CD4-positive, alpha-beta T cell treated with Interleukin-12 subunit alpha and Interleukin-12 subunit beta, for 1 hour (primary cell): ENCODE results near the gene KBTBD13.
"Not testable (repeated sequence)": the region's sequence is repeated elsewhere in the genome, so short reads cannot be mapped to it uniquely, and the experiment has no call there.

ENCODE experiments used
- DNase-seq: peaks from one replicate; pipeline ENCODE4 v3.0.0-alpha.2; 2020

Gene KBTBD13

DNA sequence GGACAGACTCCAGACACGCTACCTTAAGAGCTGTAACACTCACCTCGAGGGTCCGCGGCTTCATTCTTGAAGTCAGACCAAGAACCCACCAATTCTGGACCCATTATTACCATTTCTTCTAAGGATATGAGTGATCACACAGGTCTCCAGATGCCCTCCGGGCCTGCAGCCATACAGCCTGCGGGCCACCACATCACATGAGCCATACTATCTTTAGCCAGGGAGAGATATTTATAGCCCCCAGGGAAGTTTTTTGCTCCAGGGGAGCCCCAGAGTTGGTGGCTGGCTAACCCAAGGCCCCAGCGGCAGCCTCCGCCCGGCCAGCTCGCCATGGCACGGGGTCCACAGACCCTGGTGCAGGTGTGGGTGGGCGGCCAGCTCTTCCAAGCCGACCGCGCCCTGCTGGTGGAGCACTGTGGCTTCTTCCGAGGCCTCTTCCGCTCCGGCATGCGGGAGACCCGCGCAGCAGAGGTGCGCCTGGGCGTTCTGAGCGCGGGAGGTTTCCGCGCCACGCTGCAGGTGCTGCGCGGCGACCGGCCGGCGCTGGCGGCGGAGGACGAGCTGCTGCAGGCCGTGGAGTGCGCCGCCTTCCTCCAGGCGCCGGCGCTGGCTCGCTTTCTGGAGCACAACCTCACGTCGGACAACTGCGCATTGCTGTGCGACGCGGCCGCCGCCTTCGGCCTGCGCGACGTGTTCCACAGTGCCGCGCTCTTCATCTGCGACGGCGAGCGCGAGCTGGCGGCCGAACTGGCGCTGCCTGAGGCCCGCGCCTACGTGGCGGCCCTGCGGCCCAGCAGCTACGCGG, at the start of gene KBTBD13:
Gene KBTBD13, plus strand, starts transcription at position 261 of the 805 bp plus-strand sequence. Its CDS starts 70 bp downstream, at position 331.
- no peak for DNase-seq

- DNase-seq, result no peak
Observed at GRCh38 chr15:65026756-65027155, 49.8 kb upstream of the KBTBD13 start.

- DNase-seq, result no peak
Observed at GRCh38 chr15:65027593-65027992, 49.0 kb upstream of the KBTBD13 start.

DNA sequence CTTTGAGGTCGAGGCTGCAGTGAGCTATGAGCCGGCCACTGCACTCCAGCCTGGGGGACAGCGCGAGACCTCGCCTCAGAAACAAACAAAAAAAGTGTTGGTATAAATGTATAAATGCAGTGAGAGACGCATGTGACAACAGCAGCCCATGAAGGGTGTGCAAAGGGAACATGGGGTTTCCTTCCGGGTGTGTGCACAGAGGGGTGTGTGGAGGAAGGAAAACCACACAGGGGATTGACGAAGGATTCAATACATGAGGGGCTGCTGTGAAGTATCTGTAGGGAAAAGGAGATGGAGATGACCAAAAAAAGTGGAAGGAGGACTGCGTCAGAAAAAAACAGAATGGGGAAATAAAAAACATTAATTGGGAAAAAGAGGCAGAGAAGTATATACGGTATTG, 48.2 kb upstream of the KBTBD13 start:
- DNase-seq, result peak; percentile 10

DNA sequence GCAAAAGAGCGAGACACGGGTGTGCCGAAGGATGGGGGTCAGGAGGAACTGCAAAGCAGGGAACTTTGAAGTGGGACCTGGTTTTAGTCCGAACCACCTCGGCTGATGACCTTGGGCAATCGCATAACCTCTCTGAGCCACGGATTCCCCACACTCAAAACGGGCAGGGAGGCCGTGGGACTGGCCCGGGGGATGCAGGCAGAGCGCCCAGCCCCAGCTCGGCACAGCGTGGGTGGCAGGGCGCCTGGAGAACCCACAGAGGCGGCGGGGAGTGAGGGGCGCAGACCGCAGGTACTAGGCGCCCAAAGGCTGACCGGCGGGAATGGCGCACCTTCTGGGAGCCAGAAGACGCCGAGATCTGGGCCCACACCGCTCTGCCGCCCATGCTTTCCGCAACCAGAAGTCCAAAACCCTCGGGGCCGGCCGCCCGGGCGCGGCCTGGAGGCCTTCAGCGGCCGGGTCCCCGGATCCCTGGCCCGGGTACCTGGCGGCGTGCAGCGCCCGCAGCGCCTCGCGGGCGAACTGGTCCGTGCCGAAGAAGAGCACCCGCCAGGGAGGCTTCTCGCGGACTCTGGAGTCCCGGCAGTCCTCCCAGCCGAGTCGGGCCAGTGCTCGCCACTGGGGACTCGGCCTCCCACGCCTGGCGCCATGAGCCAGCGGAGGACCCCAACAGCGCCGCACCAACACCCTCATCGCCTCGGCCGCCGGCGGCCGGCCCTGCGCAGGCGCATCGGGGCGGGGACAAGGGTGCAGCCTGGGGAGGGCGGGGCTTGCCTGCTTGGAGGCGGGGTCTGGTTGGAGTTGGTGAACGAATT, 47.4 kb upstream of the KBTBD13 start, which contains the start of gene MTFMT:
Gene MTFMT, minus strand, starts transcription at position 719 of the 815 bp plus-strand sequence. Its CDS starts 26 bp downstream, at position 693.
- peak; percentile 93 for DNase-seq

DNA sequence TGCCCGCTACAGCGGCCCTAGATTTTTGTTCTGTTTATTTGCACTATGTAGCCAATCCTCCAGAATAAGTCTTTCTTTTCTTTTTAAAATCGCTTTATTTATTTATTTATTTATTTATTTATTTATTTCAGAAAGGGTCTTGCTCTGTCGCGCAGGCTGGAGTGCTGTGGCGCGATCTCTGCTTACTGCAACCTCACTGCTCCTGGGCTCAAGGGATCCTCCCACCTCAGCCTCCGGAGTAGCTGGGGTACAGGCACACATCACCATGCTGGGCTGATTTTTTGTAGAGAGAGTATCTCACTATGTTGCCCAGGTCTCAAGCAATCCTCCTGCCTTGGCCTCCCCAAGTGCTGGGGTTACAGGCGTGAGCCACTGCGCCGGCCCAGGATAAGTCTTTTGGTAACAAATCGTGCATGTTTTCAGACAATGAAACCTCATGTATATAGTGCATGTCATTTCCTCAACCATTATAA, 46.8 kb upstream of the KBTBD13 start:
- DNase-seq, result no peak

- DNase-seq, result peak; percentile 43
Observed at GRCh38 chr15:65032801-65033537, 43.6 kb upstream of the KBTBD13 start.

GRCh38 chr15:65033659-65034269, 42.8 kb upstream of the KBTBD13 start:
- DNase-seq, result peak; percentile 52

- DNase-seq, result no peak
Observed at GRCh38 chr15:65034719-65035118, 41.8 kb upstream of the KBTBD13 start.

DNA sequence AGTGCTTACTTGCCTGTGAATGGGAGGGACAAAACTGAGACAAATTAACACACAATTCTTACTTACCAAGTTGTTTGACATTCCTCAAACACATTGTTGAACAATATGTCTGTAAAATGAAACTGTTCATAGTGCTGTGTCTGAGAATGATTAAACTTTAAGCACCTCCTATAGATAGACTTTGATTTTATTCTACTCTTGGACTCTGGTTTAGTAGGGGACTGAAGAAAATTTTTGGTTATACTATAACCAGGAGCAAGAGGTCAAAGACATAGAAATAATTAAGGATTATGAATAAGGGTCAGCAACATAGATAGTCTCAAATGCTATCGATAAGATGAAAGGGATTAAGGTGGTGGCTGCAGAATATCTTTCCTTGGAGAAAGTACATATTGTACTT, 39.2 kb upstream of the KBTBD13 start:
- no peak for DNase-seq

DNA sequence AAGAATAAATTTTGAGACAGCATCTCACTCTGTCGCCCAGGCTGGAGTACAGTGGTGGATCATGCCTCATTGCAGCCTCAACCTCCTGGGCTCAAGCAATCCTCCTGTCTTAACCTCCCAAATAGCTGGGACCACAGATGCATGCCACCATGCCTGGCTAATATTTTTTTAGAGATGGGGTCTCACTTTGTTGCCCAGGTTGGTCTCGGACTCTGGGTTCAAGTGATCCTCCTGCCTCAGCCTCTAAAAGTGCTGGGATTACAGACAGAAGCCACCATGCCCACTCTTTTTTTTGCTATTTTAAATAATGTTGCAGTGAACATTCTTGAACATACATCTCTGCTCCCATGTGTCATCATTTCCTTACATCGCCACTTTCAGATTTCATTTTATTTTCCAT, 38.1 kb upstream of the KBTBD13 start:
- no peak for DNase-seq

DNA sequence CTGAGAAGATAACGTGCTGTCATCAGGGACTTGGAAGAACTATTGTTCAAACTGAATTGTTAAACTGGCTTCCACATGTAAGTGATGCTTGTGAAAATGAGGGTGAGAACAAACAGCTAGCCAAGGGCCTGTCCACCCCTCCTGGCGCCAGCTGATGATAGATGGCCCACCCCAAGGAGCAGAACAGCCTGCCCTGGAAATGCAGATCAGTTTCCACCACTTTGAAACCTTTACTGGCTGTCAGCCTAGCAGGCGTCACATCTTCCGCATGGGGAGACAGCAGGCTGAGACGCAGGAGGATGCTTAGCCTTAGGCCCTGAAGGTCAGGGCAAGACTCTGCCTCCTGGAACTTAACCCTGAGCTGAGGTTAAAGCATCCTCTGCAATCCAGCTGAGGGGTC, 37.7 kb upstream of the KBTBD13 start:
- no peak for DNase-seq

GRCh38 chr15:65040461-65040860, 36.1 kb upstream of the KBTBD13 start:
- no peak for DNase-seq

DNA sequence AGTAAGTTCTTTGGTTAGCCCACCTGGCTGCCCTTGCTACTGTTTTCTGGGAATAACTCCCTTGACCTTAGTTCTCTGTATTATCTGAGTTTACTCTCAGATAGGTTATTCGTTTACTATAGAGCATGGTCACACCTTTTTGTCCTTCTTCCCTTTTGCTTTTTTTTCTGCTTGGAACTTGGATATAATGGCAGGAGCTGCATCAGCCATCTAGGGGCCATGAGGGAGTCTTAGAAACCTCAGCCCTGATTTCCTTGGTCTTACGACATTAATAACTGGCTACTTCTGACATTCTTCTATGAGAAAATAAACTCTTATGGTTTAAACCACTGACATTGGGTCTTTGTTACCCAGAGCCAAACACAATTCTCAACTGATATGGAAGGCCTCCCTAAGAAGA, 34.8 kb upstream of the KBTBD13 start:
- no peak for DNase-seq

- no peak for DNase-seq
Observed at GRCh38 chr15:65042776-65043327, 33.7 kb upstream of the KBTBD13 start.

DNA sequence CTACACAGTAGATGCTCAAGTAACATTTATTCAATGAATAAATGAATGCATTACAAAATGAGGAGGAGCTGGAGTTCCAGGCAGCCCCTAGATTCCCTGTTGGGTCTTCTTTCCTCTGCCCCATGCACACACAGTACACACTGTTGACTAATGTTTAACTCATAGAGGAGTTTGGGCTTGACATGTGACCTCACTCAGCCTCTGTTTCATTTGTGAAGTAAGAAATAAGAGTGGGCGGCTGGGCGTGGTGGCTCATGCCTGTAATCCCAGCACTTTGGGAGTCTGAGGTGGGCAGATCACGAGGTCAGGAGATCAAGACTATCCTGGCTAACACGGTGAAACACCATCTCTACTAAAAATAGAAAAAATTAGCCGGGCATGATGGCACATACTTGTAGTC, 32.3 kb upstream of the KBTBD13 start:
- not testable (repeated sequence) for DNase-seq

DNA sequence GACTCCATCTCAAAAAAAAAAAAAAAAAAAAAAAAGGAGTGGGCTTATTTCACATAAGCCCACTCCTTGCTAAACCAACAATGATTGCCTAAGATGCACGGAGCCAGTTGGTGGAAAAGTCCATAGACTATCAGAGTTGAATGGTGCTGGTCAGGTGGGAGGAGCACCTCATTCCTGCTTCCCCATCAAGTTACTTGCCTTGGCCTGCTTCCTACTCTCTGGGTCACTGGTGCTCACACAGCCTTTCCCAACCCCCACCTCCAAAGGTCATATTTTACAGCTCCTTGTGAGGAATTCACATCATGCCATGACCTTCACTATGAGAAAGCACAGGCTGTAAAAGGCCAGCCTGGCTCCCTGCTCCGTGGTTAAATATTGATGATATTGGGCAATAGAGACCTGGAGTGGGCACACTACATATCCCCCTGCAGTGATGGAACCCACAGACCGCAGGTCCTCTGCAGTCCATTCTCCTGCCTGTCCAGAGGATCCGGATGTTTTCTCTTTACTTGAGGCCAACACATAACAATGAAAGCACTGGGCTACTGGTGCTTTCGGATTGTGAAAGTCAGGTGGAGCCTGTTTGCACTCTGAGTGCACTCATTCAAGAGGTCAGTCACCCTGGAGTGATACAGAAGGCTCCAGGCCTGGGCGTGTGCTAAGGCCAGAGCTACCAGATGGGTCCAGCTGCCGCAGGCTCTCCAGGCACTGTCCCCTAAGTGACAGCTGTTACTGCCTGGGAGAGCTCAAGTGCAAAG, 31.6 kb upstream of the KBTBD13 start, which contains the start of gene SLC51B:
Gene SLC51B, plus strand, starts transcription at position 664 of the 758 bp plus-strand sequence. CDS start 4,618 bp downstream, outside the sequence.
- no peak for DNase-seq

GRCh38 chr15:65048241-65048640, 28.3 kb upstream of the KBTBD13 start:
- DNase-seq, result no peak

DNA sequence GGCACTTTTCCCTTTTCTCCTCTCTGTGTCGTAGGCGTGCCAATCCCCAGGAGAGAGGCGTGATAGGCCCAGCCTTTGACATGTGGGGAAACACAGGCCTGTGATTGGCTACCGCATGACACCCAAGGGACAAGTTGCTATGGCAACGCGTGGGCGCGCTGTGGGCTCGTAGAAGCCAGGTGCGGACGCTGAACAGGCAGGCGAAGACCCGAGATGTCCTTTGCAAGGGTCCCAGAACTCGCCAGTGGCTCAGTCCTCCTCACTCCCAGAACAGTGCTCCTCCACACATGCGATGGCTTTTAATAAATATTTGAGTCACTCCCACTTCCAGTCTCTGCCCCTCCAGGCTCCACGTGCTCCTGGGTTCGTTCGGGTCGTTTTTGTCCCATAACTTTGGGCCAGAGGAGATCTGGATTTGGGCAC, 27.1 kb upstream of the KBTBD13 start:
- DNase-seq, result peak; percentile 89

DNA sequence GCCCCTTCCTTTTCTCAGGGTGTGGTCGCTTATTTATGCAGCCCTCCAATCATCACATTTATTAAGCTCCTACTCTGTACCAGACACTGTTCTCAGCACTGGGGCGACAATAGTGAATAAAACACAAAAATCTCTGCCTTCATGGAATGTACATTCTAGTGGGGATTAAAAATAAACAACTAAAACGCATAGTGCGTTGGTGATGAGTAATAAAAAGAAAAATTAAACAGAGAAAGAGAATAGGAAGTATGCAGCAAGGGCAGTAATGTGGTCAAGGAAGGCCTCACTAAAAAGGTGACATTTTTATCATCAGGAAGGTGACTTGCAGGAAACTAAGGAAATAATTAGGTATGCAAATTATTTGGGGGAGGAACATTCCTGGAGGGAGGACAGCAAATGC, 26.3 kb upstream of the KBTBD13 start:
- no peak for DNase-seq

DNA sequence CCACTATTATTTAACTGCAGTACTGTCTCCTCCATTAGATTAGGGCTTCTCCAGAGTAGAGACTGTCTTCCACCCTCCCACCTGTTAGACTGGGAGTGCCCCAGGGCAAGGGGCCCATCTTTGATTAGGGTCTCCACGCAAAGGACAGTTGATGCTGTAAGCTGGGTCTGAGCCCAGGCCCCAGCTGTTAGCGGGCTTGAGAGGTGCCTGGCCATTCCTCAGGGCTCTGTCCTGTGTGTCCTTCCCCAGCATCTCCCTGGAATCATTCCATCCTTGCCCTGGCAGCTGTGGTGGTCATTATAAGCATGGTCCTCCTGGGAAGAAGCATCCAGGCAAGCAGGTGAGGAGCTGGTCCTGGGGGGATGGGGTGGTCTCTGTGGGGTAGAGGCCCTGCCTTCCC, 25.3 kb upstream of the KBTBD13 start:
- DNase-seq, result no peak
